ENCODE measurements around the gene SCMH1.

The SCMH1 gene

DNA sequence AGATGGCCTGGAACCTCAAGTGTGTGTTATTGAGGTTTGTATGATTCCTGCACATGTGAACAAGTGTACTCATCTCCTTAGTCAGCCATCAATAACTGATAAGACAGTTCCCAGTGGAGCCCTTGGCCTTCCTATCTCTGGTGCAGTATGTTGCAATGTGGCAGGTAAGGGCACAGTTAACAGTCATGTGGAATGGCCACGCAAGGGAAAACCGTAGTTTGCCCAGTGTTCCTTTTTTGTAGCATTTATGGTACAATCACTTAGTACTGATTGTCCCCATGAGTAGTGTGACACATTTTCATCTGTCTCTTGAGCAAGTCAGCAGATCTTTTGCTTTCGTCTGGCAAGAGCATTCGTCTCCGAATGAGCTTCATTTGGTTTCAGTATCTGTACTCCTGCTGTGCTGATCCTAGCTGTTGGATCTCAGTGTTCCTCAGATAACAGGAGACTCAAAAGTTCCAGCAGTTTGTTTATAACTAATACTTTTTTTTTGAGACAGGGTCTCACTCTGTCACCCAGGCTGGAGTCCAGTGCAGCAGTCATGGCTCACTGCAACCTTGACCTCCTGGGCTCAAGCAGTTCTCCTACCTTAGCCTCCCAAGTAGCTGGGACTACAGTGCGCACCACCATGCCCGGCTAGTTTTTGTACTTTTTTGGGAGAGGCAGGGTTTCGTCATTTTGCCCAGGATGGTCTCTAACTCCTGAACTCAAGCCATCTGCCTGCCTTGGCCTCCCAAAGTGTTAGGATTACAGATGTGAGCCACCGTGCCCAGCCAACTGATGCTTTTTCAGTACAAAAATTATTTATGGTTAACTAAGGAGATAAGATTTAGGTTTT, 254.4 kb downstream of the SCMH1 start:
- no peak for DNase-seq

DNA sequence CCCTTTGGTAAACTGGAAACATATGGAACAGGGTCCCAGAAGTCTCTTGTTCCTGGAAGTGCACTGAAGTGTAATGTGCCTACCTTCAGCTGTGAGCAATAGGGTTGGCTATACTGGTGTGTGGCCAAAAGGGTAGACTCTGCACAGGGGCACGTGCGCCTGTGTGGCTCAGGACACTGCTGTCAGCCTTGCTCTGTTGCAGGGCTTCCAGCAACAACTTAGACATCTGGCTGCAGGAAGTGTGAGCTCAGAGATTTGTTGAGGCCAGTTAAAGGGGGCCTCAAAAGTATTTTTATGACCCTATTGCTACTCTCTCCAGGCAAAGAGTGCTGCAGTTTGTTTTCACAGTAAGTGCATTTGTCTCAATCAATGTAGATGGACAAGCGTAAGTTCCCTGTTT, 255.2 kb downstream of the SCMH1 start:
- no peak for DNase-seq

DNA sequence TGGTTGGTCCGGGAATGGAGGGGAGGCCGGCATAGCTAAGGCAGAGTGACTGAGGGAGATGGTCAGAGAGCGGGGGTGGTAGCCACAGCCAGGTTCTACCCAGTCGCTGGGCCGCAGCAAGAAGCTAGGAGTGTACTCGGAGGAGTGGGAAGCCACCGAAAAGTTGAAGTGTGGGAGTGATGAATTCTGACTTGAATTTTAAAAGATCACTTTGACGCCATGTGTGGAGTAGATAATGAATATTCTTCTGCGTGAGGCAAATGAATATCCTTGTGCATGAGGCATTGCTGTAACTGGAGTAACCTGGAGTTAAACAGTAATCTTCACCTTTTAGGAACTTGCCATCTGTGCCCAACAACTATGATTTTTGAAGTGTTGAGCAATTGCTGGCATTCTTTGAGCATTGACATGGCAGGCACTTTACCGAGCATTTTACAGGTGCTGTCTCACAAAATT, 255.8 kb downstream of the SCMH1 start:
- DNase-seq: no peak

DNA sequence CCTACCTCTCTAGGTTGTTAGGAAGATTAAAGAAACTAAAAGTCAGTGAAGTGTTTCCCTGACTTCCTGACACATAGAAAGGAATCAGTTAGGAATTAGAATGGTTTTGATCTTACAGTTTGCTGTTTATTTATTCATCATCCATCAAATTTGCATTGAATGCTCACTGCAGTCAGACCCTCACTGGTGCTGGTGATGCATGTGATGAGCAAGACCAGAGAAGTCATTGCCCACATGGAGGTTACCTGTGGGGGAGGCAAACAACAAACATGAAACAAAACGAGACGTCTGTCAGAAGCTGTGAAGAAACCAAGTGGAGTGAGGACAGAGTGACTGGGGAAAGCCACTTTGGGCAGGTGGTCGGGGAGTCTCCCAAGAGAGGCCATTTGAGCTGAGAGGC, 256.2 kb downstream of the SCMH1 start:
- DNase-seq: no peak

DNA sequence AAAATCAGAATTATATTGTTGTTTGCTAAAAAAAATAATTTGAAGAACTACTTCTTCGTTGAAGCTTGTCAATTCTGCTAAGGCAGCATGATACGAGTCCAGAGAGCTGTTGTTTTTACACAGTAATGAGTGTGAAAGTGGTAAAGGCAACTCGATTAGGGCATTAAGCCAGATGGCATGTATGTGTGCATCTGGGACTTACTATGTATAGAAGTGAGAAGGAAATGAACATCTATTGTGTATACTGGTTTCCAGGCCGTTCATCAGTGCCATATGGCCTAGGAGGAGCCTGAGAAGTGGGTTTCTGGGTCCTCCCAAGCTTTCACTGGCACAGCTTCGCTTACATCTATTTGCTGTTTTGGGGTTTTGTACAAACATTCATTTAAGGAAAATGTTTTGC, 256.9 kb downstream of the SCMH1 start:
- no peak for DNase-seq

DNA sequence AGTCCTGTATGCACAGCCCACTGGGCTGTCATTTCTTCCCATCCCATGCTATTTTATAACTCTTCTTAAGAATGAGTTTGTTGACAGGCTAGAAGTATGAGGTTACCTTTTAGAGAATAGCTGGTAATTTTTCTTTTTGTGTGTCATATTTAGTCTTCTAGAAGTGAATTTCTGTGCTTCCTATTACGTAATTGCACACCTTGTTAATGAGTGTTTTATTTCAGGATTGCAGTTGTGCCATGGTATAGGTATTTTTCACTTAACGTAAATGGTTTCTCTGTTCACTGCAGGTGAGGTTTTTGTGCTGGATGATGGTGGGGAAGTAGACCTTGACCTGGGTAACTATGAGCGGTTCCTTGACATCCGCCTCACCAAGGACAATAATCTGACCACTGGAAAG, 257.6 kb downstream of the SCMH1 start:
- no peak for DNase-seq

DNA sequence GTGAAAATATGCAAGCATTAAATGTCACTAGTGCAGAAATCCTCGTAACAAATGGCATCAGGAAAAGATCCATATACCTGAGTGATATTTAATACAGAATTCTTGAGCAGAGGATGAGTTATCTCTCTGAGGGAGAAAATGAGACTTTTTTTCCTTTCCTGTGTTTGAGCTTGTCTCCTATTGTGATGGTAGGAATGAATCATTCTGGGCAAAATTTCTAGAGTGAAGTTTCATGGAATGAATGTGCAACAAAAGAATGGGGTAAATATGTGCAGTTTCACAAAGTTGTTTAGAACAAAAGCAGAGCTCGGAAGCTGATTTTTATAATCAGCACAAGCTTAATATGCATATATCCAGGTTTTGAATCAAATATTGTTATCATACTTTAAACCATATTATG, 258.0 kb downstream of the SCMH1 start:
- DNase-seq: no peak

DNA sequence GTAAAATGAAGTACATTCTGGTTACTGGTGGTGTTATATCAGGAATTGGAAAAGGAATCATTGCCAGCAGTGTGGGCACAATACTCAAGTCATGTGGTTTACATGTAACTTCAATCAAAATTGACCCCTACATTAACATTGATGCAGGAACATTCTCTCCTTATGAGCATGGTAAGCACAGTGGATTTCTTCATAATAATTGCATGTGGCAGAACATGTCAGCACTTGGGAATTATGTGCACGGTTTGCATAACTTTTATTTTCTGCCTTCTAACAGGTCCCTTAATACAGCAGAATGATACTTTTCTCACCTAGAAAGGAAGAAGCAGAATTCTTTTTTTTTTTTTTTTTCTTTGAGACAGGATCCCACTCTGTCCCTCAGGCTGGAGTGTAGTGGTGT, 258.8 kb downstream of the SCMH1 start:
- no peak for DNase-seq

DNA sequence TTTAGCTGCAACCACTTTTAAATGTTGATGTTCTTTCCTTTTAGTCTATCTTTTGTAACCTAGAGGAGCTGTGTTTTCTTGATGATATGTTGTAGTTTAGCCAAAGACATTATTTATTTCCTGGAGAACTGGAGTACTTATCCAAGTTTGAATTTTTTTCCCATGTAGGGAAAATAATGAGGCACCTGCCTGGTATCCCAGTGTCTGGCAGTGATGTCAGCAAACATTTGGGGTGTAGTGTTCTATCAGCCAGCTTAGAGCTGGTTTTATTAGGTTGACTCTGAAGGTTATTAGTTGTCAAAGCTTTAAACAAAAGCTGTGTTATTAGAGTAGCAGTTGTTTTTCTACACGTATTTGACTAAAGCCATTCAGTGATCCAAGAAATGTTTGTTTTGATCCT, 259.4 kb downstream of the SCMH1 start:
- DNase-seq: no peak

DNA sequence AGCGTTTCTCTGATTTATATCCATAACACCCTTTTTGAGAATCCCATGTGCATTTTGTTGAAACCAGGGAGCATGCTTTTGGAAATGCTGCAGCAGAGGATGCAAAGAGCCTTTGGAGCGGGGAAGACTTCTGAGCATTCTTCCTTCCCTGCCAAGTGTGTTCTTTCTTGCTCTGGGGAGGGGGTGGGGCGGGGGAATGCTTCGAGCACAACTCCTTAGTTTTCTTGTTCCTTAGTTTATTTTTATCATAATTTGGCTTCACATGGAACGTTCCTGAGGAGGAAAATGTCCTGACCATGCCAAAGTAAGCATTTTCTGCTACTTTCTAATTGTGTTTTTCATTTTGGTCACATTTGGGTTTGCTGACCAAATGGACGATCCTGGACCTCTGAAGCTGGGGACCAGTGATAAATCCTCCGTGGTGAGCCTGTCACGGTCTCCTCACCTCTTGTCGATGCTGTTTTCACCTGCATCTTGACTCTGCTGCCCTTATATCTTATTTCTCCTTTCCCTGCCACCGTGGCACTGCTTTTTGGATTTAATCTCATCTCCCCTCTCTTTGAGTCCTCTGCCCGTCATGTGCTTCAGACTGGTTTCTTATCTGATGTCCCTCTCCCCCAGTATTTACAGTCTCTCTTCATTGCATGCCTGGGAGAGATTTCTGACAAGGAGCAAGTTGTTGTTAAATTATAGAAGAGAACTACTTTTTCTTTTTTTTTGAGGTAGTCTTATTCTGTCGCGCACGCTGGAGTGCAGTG, 260.2 kb downstream of the SCMH1 start:
- DNase-seq: no peak

DNA sequence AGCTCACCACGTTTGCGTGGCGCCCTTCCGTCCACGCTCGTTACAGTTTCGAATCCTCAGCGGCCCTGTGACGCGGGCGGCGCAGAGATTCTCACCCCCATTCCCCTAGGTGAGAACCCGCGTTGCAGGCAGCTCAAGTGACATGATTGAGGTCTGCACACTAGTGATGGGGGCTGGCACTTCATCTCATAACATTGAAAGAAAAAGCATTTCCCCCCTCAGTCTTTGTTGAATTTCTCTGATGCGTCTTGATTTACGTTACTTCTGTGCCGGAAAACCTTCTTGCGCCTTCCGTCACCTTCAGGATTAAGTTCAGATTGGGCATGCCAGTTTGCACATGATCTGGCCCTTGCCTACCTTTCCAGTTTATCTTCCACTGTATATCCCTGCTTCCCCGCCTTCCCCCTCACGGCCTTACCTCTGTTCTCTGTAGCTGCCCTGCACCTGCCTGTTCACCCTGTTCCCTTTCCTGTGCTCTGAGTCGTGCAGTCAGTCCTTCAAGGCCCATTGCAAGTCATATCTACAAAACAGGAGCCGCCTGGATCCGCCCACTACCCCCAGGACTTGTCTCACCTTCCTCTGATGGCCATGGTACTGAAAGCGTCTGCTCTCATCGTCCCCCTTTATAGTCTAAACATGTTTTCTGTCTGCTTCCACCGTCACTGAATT, 261.5 kb downstream of the SCMH1 start:
- DNase-seq: peak; percentile 14

DNA sequence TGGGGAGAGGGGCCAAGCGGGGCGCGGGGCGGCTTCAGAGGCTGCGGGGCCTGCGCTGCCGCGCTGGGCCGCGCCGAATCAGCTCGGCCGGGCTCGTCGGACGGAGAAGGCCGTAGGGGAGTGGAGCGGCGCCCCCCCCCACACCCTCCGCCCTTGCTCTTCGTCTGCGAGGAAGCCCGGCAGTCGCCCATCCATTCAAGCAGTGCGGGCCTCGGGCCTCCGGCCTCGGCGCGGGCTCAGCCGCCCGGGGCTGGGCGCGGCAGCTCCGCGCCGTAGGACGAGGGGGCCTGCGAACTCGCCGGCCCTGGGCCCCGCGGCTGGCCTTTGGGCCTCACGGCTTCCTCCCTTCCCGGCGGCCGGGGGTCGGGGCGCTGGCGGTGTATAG, 262.0 kb downstream of the SCMH1 start:
- DNase-seq: no peak

DNA sequence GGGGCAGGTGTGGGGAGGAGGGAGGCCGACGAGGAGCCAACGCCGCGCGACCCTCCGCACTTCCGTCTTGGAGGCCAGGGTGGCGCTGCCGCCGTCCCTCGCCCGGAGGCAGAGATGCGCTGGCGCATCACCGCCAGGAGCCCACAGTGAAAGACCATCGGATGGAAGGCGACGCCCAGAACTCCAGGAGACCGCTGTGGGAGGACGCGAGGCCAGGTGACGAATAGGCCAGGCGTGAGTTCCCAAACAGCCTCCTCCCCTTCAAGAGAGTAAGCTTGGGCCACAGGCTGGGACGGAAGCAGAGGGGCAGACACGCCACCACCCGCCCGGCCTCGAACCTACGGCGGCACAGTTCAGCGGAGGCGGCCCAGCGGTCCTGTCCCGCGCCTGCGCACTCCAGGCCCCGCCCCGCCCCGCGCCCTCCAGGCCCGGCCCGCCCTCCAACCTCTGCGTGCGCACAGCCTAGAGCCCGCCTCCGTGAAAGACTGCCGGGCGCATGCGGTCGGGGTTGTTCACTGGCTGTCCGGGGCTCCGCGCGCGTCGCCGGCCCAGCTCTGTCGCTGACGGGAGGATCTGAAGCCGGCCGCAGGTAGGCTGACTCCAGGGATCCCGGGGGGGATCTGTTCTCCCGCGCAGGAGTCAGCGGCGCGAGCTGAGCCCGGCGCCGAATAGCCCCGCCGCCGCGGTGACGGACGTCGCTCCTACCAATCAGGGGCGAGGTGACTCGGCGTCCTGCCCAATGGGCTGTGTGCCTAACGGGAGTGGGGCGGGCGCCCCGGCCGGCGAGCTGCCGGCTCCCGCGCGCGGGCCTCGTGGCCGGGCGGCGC, 262.7 kb downstream of the SCMH1 start, which contains the start of gene CTPS1:
CTPS1 (plus strand) TSS at position 456 of the 827 bp plus-strand sequence. CDS start 3,595 bp downstream, outside the sequence.
- DNase-seq: peak; percentile 55

DNA sequence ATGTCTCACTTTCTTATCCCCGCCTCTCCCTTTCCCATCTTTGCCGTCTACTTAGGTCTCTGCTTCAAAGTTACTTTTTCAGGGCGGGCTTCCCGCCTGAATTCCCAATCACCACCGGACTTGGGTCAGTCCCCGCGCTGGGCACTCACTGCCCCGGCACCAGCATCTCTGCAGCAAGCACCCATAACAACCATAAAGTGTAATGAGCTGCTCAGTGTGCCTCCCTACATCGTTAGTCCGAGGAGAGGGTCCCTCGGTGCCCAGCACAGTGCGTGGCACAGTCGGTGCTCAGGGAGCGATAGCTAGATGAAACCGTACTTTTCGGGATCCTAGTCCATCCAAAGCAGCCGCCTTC, 263.2 kb downstream of the SCMH1 start:
- no peak for DNase-seq

DNA sequence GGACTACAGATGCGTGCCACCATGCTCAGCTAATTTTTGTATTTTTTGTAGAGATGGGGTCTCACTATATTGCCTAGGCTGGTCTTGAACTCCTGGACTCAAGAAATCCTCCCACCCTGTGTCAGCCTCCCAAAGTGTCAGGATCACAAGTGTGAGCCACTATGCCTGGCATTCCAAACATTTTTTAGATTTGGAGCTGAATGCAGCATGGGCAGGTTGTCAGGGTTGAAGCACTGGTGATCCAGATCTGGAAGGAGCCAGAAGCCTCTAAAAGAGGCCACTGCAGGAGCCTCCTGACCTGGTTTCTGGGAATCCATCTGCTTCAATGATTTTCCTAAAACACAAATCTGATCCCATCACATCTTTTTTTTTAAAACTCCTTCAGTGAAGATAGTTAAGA, 264.4 kb downstream of the SCMH1 start:
- no peak for DNase-seq
